Stimulated activated effector memory CD8-positive, alpha-beta T cell treated with anti-CD3 and anti-CD28 coated beads, Interleukin-12 subunit alpha, Interleukin-12 subunit beta, amount 100 ng/mL, for 72 hours (primary cell): Measurements from ENCODE around the gene ZNF775.
A peak's percentile ranks its signal among the peaks of the same experiment; 100 is the strongest.

ENCODE experiments used
- ATAC-seq: fragments of 150-1000 bp; cut with Tn5 transposase; 2 replicates; pipeline ENCODE4 v1.10.0; 2021
- DNase-seq, 2 donors: peaks; one replicate each; pipeline ENCODE4 v3.0.0; 2021 to 2022; ENCODE audit warnings: low spot score in 2 of 2
- H3K27ac Mint-ChIP-seq: one replicate; pipeline ENCODE4 v1.8.0; 2022; ENCODE audit warnings: mild to moderate bottlenecking, mixed read lengths
- H3K36me3 Mint-ChIP-seq: one replicate; pipeline ENCODE4 v1.8.0; 2022; ENCODE audit warnings: mild to moderate bottlenecking, mixed read lengths
- H3K4me1 Mint-ChIP-seq: one replicate; pipeline ENCODE4 v1.8.0; 2022; ENCODE audit warnings: mixed read lengths
- H3K4me3 Mint-ChIP-seq: one replicate; pipeline ENCODE4 v1.8.0; 2022; ENCODE audit warnings: mild to moderate bottlenecking, mixed read lengths
- H3K9me3 Mint-ChIP-seq: one replicate; pipeline ENCODE4 v1.8.0; 2022; ENCODE audit warnings: mixed read lengths

ZNF775 gene

GRCh38 chr7:150415161-150416153 lies 36.3 kb downstream of the ZNF775 start:
- H3K4me3 Mint-ChIP-seq, result no peak overlapping the region
- peaks cover 10% of the 10 kb centered on the region for H3K4me1 Mint-ChIP-seq
- H3K27ac Mint-ChIP-seq, result no peak overlapping the region
- DNase-seq, result no peak
- H3K36me3 Mint-ChIP-seq, result peaks cover 13% of the 10 kb centered on the region
- H3K9me3 Mint-ChIP-seq, result no peaks in the 10 kb centered on the region
- ATAC-seq, result no peak

- DNase-seq (no peak), ATAC-seq (no peak)
- Mint-ChIP-seq H3K27ac (no peak overlapping the region), H3K4me1 (peaks cover 18% of the 10 kb centered on the region), H3K4me3 (no peak overlapping the region), H3K36me3 (no peaks in the 10 kb centered on the region), H3K9me3 (no peaks in the 10 kb centered on the region)
These were observed 38.1 kb downstream of the ZNF775 start for GRCh38 chr7:150417239-150417638.

DNA sequence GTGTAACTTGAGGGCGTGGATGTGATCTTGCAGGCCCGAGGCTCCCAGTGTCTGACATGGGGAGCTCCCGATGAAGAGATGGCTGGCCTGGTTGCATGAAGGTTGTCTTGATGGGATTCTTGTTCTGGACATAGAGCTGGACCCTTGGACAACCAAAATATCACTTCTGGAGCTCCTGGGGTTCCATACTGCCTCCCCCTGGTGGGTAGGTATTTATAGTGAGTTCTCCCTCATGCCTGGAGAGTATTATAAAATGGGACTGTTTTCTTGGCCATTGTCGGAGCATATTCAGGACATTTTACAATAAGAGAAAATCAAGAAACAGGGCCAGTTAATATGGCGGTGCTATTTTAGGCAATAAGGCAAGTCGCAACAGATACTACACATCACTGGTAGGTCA lies 38.7 kb downstream of the ZNF775 start:
- H3K4me3 Mint-ChIP-seq, result no peak overlapping the region

GRCh38 chr7:150420242-150420641 lies 41.1 kb downstream of the ZNF775 start:
- ATAC-seq (no peak), DNase-seq (no peak)
- H3K4me1 Mint-ChIP-seq, result peaks cover 8% of the 10 kb centered on the region
- no peak overlapping the region for H3K4me3 Mint-ChIP-seq
- no peaks in the 10 kb centered on the region for H3K36me3 Mint-ChIP-seq
- no peaks in the 10 kb centered on the region for H3K9me3 Mint-ChIP-seq
- H3K27ac Mint-ChIP-seq, result no peak overlapping the region

More for the DNA sequence above, 38.7 kb downstream of the ZNF775 start:
- Mint-ChIP-seq H3K4me1 (peaks cover 14% of the 10 kb centered on the region), H3K9me3 (no peaks in the 10 kb centered on the region), H3K27ac (no peak overlapping the region), H3K36me3 (no peaks in the 10 kb centered on the region)
- no peak for DNase-seq
- ATAC-seq, result no peak

DNA sequence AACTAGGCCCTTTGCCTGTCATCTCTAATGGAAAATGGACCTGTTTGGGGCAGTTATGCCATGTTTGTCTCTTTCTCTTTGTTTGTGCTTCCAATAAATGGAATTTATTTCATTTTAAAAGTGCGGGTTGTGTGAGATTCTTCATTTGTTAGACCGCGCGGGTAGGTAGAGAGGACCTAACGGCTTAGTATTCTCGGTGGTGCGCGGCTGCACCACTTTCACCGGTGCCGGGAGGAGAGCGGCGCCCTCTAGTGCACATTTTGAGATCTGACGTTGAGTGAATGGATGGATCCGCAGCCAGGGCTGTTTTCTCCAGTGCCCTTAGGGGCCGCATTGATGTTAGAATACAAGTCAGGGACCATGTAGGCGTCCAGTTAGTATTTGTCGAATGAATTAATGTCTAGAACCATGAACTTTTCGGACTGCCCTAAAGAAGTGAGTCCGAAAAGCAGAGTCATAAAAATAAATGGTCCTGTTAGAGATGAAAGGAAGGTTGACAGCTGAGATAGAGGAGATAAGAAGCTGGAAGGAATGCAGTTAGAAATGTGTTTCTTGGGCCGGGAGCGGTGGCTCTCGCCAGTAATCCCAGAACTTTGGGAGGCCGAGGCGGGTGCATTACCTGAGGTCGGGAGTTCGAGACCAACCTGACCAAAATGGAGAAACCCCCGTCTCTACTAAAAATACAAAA lies 42.0 kb downstream of the ZNF775 start:
- peak; percentile 100 for ATAC-seq
- no peak overlapping the region for H3K27ac Mint-ChIP-seq

GRCh38 chr7:150421831-150422230 lies 42.7 kb downstream of the ZNF775 start:
- Mint-ChIP-seq H3K9me3 (no peaks in the 10 kb centered on the region), H3K36me3 (no peaks in the 10 kb centered on the region), H3K27ac (no peak overlapping the region), H3K4me3 (no peak overlapping the region), H3K4me1 (peaks cover 8% of the 10 kb centered on the region)
- ATAC-seq, result no peak
- DNase-seq, result no peak

More for the DNA sequence above, 42.0 kb downstream of the ZNF775 start:
- Mint-ChIP-seq H3K4me3 (peak overlapping the region; percentile 27), H3K36me3 (no peaks in the 10 kb centered on the region), H3K9me3 (no peaks in the 10 kb centered on the region), H3K4me1 (peaks cover 8% of the 10 kb centered on the region)
- peak; percentile 81 to 93 for DNase-seq

GRCh38 chr7:150425670-150426069 lies 46.5 kb downstream of the ZNF775 start:
- Mint-ChIP-seq H3K27ac (no peak overlapping the region), H3K9me3 (no peaks in the 10 kb centered on the region), H3K36me3 (no peaks in the 10 kb centered on the region), H3K4me1 (peaks cover 33% of the 10 kb centered on the region), H3K4me3 (no peak overlapping the region)
- DNase-seq (no peak), ATAC-seq (no peak)

DNA sequence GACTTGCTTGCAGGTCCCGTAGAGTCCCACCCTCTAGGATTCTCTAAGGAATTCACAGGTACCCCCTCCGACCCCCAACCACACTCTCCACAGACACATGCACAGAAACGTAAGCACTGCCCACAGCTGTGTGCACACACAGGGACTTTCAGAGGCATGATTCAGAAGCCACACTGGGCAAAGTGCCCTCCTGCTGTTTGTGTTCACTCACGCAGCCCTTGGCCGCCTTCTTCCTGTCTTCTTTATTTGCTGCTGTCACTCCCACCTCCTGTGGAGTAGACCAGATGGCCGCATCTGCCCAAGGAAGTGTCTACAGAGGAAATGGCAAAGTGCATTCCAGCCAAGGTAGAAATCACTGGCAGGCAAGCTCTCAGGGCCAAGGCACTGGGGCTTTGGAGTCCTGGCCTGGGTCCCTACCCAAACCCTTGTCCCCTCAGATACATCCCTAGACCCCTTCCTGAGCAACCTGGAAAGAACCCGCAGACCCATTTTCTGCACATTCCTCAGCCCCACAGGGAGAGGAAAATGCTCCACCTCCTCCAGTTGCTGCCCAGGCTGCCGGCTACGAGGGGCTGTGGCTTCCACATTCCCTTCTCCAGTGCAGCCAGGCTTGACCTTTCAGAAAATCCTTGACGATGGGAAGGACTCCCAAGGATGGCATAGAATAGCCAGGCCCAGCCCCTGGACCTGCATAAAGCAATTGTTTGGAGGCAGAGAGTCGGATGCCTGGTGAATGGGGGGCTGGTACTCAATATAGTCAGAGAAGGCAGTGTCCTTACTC lies 49.7 kb downstream of the ZNF775 start:
- Mint-ChIP-seq H3K36me3 (no peaks in the 10 kb centered on the region), H3K4me3 (peak overlapping the region; percentile 13), H3K4me1 (peaks cover 48% of the 10 kb centered on the region), H3K27ac (peak overlapping the region; percentile 37), H3K9me3 (no peaks in the 10 kb centered on the region)
- DNase-seq (no peak), ATAC-seq (peak; percentile 90)

GRCh38 chr7:150429699-150430098 lies 50.6 kb downstream of the ZNF775 start:
- Mint-ChIP-seq H3K4me3 (no peak overlapping the region), H3K9me3 (no peaks in the 10 kb centered on the region), H3K27ac (peak overlapping the region; percentile 37), H3K4me1 (peaks cover 49% of the 10 kb centered on the region), H3K36me3 (no peaks in the 10 kb centered on the region)
- no peak for DNase-seq
- ATAC-seq, result no peak

GRCh38 chr7:150430465-150431085 lies 51.4 kb downstream of the ZNF775 start:
- no peak overlapping the region for H3K27ac Mint-ChIP-seq
- no peak for ATAC-seq
- H3K36me3 Mint-ChIP-seq, result no peaks in the 10 kb centered on the region
- H3K4me3 Mint-ChIP-seq, result no peak overlapping the region
- peaks cover 50% of the 10 kb centered on the region for H3K4me1 Mint-ChIP-seq
- H3K9me3 Mint-ChIP-seq, result no peaks in the 10 kb centered on the region
- no peak for DNase-seq

DNA sequence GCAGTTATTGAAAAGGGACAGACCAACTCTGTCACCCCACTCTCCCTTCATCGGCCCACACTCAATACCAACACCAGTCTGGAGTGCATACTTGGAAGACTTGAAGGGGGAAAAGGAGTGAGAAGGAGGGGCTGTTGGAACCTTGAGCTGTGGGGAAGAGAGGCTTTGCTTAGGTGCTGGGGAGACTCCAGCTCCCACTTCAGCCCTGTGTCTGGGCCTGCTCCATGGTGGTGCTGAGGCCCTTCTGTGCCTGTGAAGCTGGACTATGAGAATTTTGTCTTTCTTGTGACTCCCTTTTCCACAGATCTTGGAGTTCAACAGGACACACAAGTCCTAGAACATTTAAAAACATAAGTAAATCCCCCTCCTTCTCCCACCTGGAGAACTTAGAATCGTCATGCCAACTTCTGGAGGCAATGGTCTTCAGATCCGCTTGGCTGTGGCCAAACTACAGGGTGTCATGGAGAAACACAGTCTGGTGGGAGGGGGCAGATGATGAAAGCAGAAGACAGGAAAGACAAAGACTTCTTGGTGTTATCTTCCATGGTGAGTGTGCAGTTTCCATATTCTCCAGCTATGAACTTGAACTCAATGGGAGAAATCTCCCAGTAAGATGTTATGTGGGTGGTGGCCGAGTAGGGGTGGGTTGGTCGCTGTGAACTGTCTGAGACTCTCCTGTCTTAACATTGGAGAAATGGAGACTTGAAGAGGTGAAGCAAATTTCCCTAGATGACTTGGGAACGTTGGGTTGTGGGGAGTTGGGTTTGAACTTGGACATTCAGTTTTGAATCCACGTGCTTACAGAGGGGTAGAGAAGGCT lies 52.9 kb downstream of the ZNF775 start:
- ATAC-seq (no peak), DNase-seq (no peak)
- Mint-ChIP-seq H3K36me3 (no peaks in the 10 kb centered on the region), H3K9me3 (no peaks in the 10 kb centered on the region), H3K27ac (peak overlapping the region; percentile 90), H3K4me1 (peaks cover 55% of the 10 kb centered on the region), H3K4me3 (peak overlapping the region; percentile 68)

DNA sequence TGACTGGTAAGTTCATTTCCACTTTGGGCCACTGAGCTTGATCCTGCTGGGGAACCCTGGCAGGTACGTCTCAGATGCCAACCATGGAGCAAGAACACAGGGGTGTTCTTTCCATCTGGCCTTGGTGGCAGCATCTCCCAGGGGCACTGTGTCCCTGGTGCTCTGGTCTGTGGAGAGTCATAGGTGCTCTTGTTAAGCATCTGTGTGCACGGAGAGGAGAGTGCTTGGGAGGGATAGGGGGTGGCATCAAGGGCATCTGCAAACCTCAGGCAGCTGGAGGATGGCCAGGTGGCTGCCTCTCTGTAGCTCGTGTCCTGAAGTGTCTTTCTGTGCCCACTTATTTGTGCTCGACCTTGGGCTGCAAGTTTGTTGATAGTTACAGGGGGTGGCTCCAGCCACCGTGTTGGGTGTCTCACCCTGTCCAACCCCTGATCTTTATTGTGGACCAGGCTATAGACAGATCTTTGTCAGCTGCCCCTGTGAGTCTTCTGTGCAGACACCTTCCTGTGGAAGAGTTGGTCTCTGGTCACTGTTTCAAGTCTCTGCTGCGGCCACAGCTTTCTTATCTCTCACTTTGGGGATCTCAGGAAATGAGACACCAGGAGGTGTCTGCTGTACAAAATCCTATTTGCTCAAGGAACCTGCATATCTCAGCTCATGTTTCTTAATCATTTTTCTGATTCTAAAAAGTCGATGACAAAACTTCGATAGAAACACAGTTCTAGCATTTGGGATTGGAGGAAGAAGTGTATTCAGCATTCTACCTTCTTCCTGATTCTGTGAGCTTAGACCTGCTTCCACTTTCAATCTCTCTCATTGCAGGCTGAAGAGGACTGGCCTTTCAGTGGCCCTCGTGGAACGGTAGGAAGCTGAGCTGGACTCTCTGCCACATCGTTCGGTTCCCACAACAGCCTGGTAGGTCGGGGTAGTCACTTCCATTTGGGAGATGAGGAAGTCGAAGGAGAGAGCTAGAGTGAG lies 54.1 kb downstream of the ZNF775 start:
- ATAC-seq (peak; percentile 65), DNase-seq (no peak)
- H3K4me1 Mint-ChIP-seq, result peaks cover 50% of the 10 kb centered on the region
- no peaks in the 10 kb centered on the region for H3K36me3 Mint-ChIP-seq
- H3K9me3 Mint-ChIP-seq, result no peaks in the 10 kb centered on the region
- H3K4me3 Mint-ChIP-seq, result peak overlapping the region; percentile 68
- peak overlapping the region; percentile 90 for H3K27ac Mint-ChIP-seq

DNA sequence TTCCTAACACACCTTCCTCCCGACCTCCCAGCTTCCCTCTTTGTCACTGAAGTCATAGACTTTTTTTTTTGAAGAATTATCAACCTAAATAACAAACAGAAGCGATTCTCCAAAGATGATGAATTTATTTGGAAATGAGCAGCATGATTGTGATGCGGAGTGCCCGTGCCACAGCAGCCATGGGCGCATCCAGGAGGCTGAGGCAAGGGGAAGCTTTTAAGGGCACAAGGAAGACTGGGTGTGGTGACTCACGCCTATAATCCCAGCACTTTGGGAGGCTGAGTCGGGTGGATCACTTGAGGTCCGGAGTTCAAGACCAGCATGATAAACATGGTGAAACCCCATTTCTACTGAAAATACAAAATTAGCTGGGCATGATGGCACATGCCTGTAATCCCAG lies 55.1 kb downstream of the ZNF775 start:
- Mint-ChIP-seq H3K4me3 (peak overlapping the region; percentile 68), H3K27ac (no peak overlapping the region), H3K36me3 (no peaks in the 10 kb centered on the region), H3K9me3 (no peaks in the 10 kb centered on the region), H3K4me1 (peaks cover 43% of the 10 kb centered on the region)
- ATAC-seq (no peak), DNase-seq (no peak)
